Common myeloid progenitor, CD34-positive (primary cell): ENCODE data around the gene DOCK1.
A peak's percentile ranks its signal among the peaks of the same experiment; 100 is the strongest.

ENCODE experiments used
- CTCF ChIA-PET: fragments of 350-600 bp; sonication (Branson Sonifier 250); formaldehyde crosslinking; loops from one replicate; lab custom pipeline; 2021; ENCODE audit warnings: antibody characterized with exemption; lab: Charles Lee
- POLR2A ChIA-PET: fragments of 350-600 bp; sonication (Branson Sonifier 250); formaldehyde crosslinking; loops from one replicate; lab custom pipeline; 2021; ENCODE audit warnings: antibody characterized with exemption; lab: Charles Lee
- DNase-seq, 3 donors: peaks; one replicate each; pipeline versions ENCODE4 v3.0.0 to v3.0.0-alpha.2; 2013
- H3K27ac ChIP-seq, 2 experiments: 1 replicate in 1 of 2; 2 replicates in 1 of 2; pipeline ENCODE4 v1.7.0; 2013; ENCODE audit warnings: inconsistent platforms in 2 of 2, low read length in 2 of 2, mild to moderate bottlenecking in 2 of 2, low read depth in 1 of 2, moderate library complexity in 1 of 2; ENCODE audit not compliant: severe bottlenecking in 2 of 2, insufficient read depth in 1 of 2, poor library complexity in 1 of 2
- H3K27me3 ChIP-seq, 5 experiments: replicated peaks in 2 of 5; 1 replicate in 3 of 5; 2 replicates in 2 of 5; pipeline versions ENCODE4 v1.6.1 to v1.7.0; 2013; ENCODE audit warnings: low read length in 4 of 5, mild to moderate bottlenecking in 2 of 5, moderate library complexity in 2 of 5, inconsistent platforms in 1 of 5; ENCODE audit not compliant: insufficient read depth in 5 of 5, control insufficient read depth in 4 of 5
- H3K36me3 ChIP-seq, 4 experiments: 1 replicate in 2 of 4; 2 replicates in 2 of 4; pipeline versions ENCODE4 v1.6.1 to v1.7.0; 2013; ENCODE audit warnings: low read length in 3 of 4, control low read depth in 1 of 4, mild to moderate bottlenecking in 1 of 4; ENCODE audit not compliant: control insufficient read depth in 4 of 4, insufficient read depth in 4 of 4
- H3K4me1 ChIP-seq, 4 experiments: 1 replicate in 3 of 4; 2 replicates in 1 of 4; pipeline versions ENCODE4 v1.6.1 to v1.7.1; 2013; ENCODE audit warnings: low read length in 3 of 4, mild to moderate bottlenecking in 3 of 4, control low read depth in 1 of 4, inconsistent platforms in 1 of 4, moderate library complexity in 1 of 4; ENCODE audit not compliant: control insufficient read depth in 4 of 4, insufficient read depth in 4 of 4; ENCODE audit errors: control extremely low read depth in 1 of 4
- H3K4me3 ChIP-seq, 7 experiments: 1 replicate in 4 of 7; 2 replicates in 3 of 7; pipeline versions ENCODE4 v1.5.1 to v1.7.0; 2013; ENCODE audit warnings: mild to moderate bottlenecking in 7 of 7, low read length in 6 of 7, moderate library complexity in 6 of 7, inconsistent platforms in 2 of 7, low read depth in 2 of 7, control low read depth in 1 of 7; ENCODE audit not compliant: insufficient read depth in 4 of 7, control insufficient read depth in 1 of 7; ENCODE audit errors: extremely low read depth in 1 of 7
- H3K9me3 ChIP-seq, 5 experiments: 1 replicate in 4 of 5; 2 replicates in 1 of 5; pipeline versions ENCODE4 v1.6.1 to v1.7.1; 2013; ENCODE audit warnings: low read length in 4 of 5, mild to moderate bottlenecking in 2 of 5, inconsistent platforms in 1 of 5, low read depth in 1 of 5, moderate library complexity in 1 of 5; ENCODE audit not compliant: control insufficient read depth in 4 of 5, insufficient read depth in 2 of 5; ENCODE audit errors: control extremely low read depth in 1 of 5
- WGBS: methylation state at CpG from one replicate; pipeline ENCODE4 v1.1.5; 2013; ENCODE audit not compliant: insufficient coverage; 5-methylcytosine and 5-hydroxymethylcytosine counted together

The DOCK1 gene

GRCh38 chr10:127013211-127013656 lies 108.0 kb downstream of the DOCK1 start:
- no peak overlapping the region for H3K27ac ChIP-seq
- peaks cover 0 to 16% (median 2%) of the 10 kb centered on the region in 4 experiments for H3K36me3 ChIP-seq
- peaks cover 0 to 35% (median 32%) of the 10 kb centered on the region in 4 experiments for H3K4me1 ChIP-seq
- no peak for DNase-seq
- H3K9me3 ChIP-seq = no peaks in the 10 kb centered on the region
- no peaks in the 10 kb centered on the region for H3K27me3 ChIP-seq
- CTCF ChIA-PET = no interaction called here
- POLR2A ChIA-PET = interaction anchor here (1.0 kb wide), 1 partner anchor 12 kb away, joined by 3 read pairs; no protein-coding TSS in a partner anchor
- 91% methylated on average over 7 of the region's 9 CpGs for WGBS
- peak overlapping the region in 2 of 7 experiments; percentile 12 to 58 for H3K4me3 ChIP-seq

DNA sequence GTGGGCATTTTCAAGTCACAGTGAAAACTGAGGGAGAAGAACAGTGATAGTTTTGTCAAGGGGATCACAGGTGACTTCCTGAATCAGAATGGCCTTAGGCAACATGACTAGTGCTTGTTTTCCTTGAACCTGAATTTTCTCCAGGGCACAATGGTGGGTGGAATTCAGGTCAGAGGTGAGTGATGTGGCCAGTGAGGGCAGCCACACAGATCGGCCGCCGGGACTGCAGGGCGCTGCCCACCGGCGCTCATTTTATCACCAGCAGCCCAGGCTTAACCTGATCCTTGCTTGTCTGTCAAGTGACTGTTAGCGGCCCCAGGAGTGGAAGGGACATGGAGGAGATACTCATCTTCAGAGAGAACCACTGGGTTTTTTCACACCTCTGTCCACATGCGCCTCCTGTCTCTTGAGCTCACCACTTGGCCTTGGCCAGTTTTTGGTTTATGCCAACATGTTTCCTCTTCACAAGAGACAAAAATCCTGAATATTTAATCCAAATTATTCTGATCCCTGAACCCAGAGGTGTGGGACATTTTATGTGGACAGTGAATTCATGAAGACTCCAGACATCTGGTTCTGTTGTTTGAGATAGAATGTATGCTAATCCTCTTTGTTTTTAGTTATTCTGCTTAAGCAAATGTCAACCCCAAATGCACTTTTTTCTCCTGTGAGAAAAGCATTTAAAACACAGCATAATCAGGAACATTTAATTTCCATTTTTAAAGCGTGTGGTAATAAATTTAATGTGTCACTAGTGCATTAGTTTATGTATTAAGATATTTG lies 108.7 kb downstream of the DOCK1 start:
- Histone ChIP-seq H3K27me3 (no peaks in the 10 kb centered on the region), H3K36me3 (peaks cover 0 to 20% (median 2%) of the 10 kb centered on the region in 4 experiments), H3K27ac (no peak overlapping the region), H3K9me3 (no peaks in the 10 kb centered on the region), H3K4me1 (peaks cover 0 to 34% (median 32%) of the 10 kb centered on the region in 4 experiments), H3K4me3 (no peak overlapping the region)
- POLR2A ChIA-PET = interaction anchor here (1.0 kb wide), 1 partner anchor 11 kb away, joined by 3 read pairs; no protein-coding TSS in a partner anchor
- WGBS = 95% methylated on average over 8 of the region's 9 CpGs
- CTCF ChIA-PET = no interaction called here
- DNase-seq = no peak

DNA sequence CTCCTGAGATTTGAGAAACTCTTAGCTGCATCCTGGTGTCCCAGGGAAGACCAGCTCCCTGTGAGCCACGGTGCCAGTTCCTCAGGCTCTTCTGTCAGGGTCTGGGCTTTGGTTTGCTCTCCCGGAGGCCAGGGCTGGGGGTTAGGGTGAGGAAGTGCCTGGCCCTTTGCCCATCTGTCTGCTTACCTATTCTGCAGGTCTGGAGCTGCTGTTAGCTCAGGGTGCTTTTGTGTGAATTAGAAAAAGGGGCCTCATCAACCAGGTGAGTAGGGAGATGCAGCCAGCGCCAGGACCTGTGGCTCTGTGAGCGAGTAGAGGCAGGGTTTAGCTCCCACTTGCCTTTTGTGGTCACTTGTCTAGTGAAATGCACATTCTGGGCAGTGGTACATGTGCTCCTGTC lies 109.4 kb downstream of the DOCK1 start:
- WGBS = 96% methylated on average over 4 of the region's 4 CpGs
- H3K36me3 ChIP-seq = peaks cover 0 to 23% (median 2%) of the 10 kb centered on the region in 4 experiments
- CTCF ChIA-PET = no interaction called here

GRCh38 chr10:127015373-127015772 lies 110.1 kb downstream of the DOCK1 start:
- Histone ChIP-seq H3K9me3 (no peaks in the 10 kb centered on the region), H3K36me3 (peaks cover 0 to 23% (median 2%) of the 10 kb centered on the region in 4 experiments), H3K4me3 (no peak overlapping the region), H3K27ac (no peak overlapping the region), H3K4me1 (peaks cover 0 to 26% (median 25%) of the 10 kb centered on the region in 4 experiments), H3K27me3 (no peaks in the 10 kb centered on the region)
- ChIA-PET CTCF (no interaction called here), POLR2A (no interaction called here)
- no peak for DNase-seq
- 99% methylated on average over 12 of the region's 12 CpGs for WGBS

More for the DNA sequence above, 109.4 kb downstream of the DOCK1 start:
- POLR2A ChIA-PET = no interaction called here
- Histone ChIP-seq H3K27ac (no peak overlapping the region), H3K4me3 (no peak overlapping the region), H3K27me3 (no peaks in the 10 kb centered on the region), H3K9me3 (no peaks in the 10 kb centered on the region), H3K4me1 (peaks cover 0 to 29% (median 28%) of the 10 kb centered on the region in 4 experiments)
- DNase-seq = no peak

- H3K27ac ChIP-seq = no peak overlapping the region
- 93% methylated on average over 5 of the region's 11 CpGs for WGBS
- ChIA-PET CTCF (no interaction called here), POLR2A (no interaction called here)
- peaks cover 0 to 26% (median 22%) of the 10 kb centered on the region in 4 experiments for H3K4me1 ChIP-seq
- DNase-seq = no peak
- H3K27me3 ChIP-seq = no peaks in the 10 kb centered on the region
- peaks cover 0 to 23% (median 2%) of the 10 kb centered on the region in 4 experiments for H3K36me3 ChIP-seq
- no peak overlapping the region for H3K4me3 ChIP-seq
- H3K9me3 ChIP-seq = no peaks in the 10 kb centered on the region
Measured at GRCh38 chr10:127016331-127016730, 111.1 kb downstream of the DOCK1 start.

GRCh38 chr10:127017541-127018297 lies 112.5 kb downstream of the DOCK1 start:
- CTCF ChIA-PET = no interaction called here
- Histone ChIP-seq H3K4me3 (no peak overlapping the region), H3K36me3 (peaks cover 0 to 28% (median 2%) of the 10 kb centered on the region in 4 experiments), H3K27ac (no peak overlapping the region), H3K9me3 (no peaks in the 10 kb centered on the region), H3K27me3 (no peaks in the 10 kb centered on the region), H3K4me1 (peaks cover 0 to 13% (median 10%) of the 10 kb centered on the region in 4 experiments)
- WGBS = 93% methylated on average over 14 of the region's 20 CpGs
- POLR2A ChIA-PET = no interaction called here
- DNase-seq = no peak
